HG02798 (cell line): ENCODE data around the gene CUX1.

ENCODE experiments used
- ATAC-seq: cut with Tn5 transposase; IDR thresholded peaks from one replicate; pipeline ENCODE4 v1.9.1; 2021; ENCODE audit warnings: mild to moderate bottlenecking; ENCODE audit not compliant: unreplicated experiment, poor library complexity

Gene CUX1

DNA sequence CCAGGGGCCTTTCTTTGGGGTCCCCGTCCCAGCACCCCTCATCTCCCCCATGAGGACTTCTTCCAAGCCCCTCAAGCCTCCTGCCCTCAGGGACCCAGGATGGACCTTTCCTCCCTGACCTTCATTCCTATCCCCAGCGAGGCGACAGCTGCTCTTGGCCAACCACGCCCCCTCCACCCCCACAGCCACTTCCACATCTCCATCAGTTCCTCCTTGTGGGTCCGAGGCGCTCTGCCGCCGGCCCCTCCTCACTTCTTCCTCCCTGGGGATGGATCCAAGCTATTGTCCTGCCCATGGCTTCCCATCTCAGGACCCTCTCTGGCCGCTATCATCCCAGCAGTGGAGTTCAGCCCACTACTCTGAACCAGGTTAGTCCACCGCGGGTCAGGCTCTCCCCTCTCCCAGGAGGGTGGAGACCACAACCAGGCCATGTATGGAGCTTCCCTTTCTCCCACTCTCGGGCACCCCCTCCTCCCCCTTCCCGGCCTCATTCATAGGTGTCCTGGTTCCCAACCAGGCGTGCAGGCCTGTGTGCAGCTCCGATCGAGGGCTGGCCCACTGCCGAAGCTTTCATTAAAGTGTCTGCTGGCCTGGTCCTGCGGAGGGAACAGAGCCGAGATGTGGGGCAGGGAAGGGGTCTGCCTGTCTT is 467.6 kb downstream of the CUX1 start:
- ATAC-seq = no peak

- no peak for ATAC-seq
These were observed 468.3 kb downstream of the CUX1 start for GRCh38 chr7:102285540-102286236.

DNA sequence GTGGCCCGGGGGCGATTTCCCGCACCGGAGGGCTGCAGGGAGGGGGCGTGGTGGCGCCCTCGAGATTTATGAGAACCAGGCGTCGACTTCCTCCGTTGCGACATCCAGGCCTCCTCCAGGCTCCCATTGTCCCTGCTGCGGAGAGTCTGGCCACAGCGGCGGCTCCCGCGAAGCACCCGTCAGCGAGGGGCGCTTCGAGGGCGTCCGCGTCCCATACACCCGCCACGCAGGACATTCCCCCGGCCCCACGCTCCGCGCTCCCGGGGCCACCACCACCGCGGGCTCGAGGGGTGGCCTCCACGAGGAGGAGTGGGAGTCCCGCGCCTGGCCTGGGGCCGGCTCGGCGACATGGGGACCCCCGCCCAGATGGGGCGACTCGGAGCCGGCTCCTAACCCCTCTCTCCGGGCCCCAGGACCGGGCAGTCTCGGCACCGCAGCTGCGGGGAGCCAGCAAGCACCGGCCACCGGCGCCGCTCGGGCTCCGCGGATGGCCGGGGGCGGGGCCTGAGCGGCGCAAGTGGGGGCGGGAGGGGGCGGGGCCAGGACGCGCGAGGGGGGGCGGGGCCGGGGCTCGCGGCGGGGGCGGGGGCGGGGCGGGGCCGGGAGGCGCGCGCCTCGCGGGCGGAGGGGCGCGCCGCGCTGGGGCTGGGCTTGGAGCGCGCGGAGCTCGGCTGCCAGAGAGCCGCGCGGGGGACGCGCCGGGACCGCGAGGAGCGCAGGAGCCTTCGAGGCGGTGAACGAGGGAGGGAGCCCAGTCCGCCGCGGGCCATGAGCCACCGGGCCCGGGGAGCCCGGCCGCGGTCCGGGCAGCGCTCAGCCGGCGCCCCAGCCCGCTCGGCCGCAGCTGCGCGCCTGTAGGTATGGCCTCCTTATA is 469.0 kb downstream of the CUX1 start, which contains the start of gene SH2B2:
Gene SH2B2 (plus strand): TSS at position 632 of the 874 bp plus-strand sequence. CDS start 13,683 bp downstream, outside the sequence.
- ATAC-seq = peak; percentile 28

GRCh38 chr7:102287111-102287980 is 469.9 kb downstream of the CUX1 start:
- ATAC-seq = peak; percentile 6

DNA sequence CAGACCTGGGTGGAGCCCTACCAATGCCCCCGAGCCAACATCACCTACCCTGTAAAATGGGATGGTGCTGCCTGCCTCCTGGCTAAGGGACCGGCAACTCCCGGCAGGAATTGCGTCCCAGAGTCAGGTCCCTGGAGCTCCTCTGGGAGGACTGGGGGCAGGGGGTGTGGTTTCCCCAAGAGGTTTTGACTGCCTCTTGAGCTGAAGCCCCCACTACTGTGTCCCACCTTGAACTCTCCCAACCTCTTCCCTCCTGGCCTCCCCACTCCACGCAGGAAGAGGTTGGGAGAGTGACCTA is 470.5 kb downstream of the CUX1 start:
- ATAC-seq = no peak

DNA sequence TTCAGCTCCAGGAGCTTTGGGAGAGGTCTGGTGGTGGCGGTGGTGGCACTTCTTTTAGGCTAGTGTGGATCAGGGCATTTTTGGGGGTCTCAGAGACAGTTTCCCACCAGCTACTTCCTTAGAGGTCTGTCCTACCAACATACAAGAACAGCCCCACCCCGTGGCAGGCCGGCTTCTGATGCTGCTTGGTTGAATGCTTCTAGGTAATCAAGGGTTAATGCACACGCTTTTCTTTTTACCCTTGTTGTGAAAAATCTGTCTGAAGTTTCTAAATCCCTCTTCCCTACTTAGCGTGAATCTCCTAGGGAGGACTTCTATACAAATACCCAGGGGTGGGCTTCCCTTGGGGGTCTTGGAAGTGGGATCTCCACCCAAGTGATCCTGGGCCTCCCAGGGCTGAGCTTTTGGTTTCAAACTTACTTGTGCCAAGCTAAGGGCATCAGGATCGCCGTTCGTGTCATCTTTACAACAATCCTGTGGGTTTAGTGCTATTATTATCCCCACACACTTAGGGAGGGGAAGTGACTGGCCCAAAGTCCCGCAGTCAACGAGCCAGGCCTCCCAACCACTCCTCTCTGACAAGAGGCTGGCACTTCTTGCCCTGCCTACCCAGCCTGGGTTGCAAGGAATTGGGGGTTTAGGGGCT is 471.0 kb downstream of the CUX1 start:
- no peak for ATAC-seq

- no peak for ATAC-seq
These were observed 471.6 kb downstream of the CUX1 start for GRCh38 chr7:102289057-102289456.

DNA sequence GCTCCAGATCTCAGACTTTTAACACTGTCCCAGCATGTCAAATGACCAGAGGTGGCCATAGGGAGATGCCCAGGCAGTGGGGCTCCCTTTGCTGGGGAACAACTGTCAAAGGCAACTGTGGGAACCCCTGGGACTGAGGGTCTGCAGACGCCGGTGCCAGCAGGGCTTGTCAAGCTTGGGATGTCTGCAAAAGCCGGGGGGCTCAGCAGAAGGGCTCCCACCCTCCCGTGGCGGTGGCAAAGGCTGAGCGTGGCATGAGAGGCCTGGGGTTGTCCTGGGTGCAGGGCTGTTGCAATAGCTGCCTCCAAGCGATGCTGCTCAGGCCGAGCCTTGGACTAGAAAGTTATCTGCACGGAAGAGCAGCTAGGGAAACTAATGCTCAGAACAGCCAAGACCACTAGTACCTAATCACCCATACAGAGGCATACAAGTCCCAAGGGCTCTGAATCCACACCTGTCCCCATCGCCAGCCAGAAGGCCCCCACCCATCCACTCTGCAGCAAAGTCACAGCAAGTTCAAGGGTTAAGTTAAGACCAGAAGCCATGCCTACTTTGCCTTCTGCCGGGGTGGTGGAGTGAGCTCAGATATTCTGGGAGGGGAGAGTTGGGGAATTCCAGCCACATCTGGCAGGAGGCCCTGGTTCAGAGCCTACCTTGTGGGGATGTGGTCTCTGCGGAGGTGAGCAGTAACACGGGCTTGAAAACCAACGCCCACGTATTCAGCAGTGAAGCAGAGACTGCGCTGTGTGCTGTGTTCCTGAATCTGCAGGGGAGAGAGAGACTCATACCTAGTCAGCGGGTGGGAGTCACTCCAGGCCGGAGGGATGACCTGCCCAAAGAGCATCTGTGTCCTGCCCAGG is 473.9 kb downstream of the CUX1 start:
- peak; percentile 46 for ATAC-seq

DNA sequence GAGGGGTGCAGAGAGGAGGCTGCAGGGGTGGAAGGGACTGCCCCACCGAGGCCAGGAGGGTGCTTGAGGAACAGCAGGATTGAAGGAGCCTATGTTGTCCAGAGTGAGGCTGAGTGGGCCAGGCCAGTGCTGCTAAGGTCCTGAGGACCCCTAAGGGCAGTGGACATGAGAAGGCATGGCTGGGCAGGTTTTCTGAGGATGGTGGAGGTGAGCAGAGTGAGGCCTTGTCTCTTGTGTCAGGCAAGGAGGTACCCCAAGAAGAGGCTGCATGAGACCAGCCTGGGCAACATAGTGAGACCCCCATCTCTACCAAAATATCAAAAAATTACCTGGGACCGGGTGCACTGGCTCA is 474.5 kb downstream of the CUX1 start:
- no peak for ATAC-seq

DNA sequence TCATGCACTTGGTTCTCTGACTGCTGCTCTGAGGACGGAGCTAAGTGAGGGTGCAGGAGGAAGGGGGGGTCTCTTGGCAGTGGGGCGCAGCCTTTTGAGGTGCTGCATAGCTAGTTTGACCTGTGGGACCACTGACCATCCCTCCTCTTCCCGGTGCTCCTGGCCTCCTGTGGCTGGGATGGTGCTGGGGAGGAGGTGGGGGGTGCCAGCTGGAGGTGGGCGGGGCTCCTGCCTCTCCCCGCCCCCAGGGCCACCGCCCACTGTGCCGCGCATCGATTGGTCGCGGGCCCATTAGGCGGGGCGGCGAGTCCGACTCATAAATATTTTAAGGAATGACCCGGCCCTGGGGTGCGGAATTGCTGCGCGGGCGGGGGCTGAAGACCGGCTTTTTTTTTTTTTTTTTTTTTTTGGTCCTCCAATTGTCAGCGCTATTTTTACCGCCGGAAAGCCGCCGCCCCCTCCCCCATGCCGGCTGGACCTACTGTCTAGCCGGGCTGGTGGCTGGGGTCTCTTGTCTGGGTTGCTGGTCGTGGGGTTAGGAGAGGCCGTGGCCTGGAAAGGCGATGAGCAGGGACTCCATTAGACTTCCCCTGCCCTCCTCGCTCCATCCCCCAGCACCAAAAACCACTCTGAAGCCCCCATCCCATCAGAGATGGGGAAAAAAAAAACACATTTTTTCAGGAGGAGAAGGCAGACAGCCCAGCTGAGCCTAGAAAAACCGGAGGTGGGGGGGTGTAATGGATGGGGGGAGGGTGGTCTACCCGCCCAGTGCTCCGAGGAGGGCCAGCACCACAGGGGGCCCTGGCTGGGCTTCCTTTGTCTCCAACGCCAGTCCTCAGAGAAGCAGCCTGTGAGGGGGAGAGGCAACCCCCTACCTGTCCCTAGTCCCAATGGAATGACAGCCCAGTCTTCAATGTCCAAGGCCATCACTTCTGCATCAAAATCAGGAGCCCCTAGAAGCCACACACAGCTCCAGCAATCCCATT is 475.7 kb downstream of the CUX1 start:
- ATAC-seq = no peak

DNA sequence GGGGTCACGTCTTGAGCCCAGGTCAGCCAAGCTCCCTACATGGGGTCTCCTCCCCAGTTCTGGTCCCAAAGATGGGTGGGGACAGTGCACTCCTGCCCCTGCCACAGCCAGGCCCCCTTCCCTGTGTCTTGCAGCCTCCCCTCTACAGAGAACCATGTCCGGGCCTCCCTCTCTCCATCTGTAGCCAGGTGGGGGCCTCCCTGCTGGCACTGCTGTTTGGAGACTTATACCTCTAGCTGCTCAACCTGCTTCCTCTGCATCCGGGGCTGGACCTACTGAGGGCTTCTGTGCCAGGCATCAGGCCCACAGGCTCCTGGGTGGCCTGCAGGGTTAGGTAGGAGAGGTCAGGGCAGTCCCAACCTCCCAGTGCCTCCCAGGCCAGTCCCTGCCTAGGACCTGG is 477.2 kb downstream of the CUX1 start:
- no peak for ATAC-seq

- no peak for ATAC-seq
These were observed 478.1 kb downstream of the CUX1 start for GRCh38 chr7:102295346-102296178.

DNA sequence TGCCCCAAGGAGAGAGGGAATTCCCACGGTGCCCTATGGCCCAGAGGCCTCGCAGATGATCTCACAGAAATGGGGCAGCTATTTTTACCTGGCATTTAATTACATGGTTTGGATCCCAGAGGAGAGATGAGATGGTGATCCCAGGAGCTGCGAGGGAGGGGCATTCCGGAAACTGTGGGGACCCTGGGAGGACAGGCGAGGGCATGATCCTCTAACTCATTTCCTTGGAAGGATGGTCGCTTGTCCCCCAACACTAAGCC is 478.7 kb downstream of the CUX1 start:
- no peak for ATAC-seq

DNA sequence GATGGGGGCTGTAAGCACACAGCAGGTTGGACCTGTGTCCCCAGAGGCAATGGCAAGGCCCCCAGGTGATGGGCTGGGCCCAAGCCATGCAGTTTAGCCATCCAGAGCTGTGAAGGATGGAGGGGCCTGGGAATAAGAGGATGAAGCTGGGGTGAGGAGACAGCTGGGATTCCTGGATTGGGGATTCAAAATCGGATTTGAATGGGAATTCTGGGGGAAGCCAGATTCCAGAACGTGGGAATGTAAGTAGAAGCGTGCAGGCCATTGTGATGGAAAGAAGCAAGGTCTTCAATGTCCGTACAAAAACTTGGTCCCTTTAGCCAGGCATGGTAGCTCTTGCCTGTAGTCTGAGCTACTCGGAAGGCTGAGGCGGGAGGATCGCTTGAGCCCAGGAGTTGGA is 479.1 kb downstream of the CUX1 start:
- ATAC-seq = no peak

- ATAC-seq = no peak
These were observed 480.2 kb downstream of the CUX1 start for GRCh38 chr7:102297487-102298218.

DNA sequence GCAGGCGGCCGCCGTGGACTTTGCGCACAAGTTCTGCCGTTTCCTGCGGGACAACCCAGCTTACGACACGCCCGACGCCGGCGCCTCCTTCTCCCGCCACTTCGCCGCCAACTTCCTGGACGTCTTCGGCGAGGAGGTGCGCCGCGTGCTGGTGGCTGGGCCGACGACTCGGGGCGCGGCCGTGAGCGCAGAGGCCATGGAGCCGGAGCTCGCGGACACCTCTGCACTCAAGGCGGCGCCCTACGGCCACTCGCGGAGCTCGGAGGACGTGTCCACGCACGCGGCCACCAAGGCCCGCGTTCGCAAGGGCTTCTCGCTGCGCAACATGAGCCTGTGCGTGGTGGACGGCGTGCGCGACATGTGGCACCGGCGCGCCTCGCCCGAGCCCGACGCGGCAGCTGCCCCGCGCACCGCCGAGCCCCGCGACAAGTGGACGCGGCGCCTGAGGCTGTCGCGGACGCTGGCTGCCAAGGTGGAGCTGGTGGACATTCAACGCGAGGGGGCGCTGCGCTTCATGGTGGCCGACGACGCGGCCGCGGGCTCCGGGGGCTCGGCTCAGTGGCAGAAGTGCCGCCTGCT is 483.3 kb downstream of the CUX1 start:
- no peak for ATAC-seq
